NCI-H1436 (cell line): ENCODE measurements around the gene FLNC.

Source experiments
- DNase-seq: peaks from one replicate; lab custom pipeline; 2025; lab: John Stamatoyannopoulos, UW

FLNC gene, protein sequence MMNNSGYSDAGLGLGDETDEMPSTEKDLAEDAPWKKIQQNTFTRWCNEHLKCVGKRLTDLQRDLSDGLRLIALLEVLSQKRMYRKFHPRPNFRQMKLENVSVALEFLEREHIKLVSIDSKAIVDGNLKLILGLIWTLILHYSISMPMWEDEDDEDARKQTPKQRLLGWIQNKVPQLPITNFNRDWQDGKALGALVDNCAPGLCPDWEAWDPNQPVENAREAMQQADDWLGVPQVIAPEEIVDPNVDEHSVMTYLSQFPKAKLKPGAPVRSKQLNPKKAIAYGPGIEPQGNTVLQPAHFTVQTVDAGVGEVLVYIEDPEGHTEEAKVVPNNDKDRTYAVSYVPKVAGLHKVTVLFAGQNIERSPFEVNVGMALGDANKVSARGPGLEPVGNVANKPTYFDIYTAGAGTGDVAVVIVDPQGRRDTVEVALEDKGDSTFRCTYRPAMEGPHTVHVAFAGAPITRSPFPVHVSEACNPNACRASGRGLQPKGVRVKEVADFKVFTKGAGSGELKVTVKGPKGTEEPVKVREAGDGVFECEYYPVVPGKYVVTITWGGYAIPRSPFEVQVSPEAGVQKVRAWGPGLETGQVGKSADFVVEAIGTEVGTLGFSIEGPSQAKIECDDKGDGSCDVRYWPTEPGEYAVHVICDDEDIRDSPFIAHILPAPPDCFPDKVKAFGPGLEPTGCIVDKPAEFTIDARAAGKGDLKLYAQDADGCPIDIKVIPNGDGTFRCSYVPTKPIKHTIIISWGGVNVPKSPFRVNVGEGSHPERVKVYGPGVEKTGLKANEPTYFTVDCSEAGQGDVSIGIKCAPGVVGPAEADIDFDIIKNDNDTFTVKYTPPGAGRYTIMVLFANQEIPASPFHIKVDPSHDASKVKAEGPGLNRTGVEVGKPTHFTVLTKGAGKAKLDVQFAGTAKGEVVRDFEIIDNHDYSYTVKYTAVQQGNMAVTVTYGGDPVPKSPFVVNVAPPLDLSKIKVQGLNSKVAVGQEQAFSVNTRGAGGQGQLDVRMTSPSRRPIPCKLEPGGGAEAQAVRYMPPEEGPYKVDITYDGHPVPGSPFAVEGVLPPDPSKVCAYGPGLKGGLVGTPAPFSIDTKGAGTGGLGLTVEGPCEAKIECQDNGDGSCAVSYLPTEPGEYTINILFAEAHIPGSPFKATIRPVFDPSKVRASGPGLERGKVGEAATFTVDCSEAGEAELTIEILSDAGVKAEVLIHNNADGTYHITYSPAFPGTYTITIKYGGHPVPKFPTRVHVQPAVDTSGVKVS (N-terminal part only)

DNA sequence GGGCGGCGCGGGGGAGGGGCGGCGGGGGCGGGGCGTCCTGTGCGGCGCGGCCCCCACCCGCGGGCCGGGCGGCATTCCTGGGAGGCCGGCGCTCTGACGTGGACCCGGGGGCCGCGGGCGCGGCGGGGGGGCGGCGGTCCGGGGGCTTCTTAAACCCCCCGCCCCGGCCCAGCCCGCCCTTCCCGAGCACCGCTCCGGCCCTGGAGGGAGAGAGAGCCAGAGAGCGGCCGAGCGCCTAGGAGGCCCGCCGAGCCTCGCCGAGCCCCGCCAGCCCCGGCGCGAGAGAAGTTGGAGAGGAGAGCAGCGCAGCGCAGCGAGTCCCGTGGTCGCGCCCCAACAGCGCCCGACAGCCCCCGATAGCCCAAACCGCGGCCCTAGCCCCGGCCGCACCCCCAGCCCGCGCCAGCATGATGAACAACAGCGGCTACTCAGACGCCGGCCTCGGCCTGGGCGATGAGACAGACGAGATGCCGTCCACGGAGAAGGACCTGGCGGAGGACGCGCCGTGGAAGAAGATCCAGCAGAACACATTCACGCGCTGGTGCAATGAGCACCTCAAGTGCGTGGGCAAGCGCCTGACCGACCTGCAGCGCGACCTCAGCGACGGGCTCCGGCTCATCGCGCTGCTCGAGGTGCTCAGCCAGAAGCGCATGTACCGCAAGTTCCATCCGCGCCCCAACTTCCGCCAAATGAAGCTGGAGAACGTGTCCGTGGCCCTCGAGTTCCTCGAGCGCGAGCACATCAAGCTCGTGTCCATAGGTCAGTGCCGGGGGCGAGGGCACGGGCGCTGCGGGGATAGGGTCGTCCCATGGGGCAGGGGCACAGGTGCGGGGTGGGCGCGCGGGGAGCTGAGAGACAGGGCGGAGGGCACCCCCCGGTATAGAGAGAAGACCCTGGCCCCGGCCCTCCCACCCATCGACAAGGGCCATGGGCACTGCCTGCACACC lies at the start of gene FLNC:
FLNC (plus strand) TSS at position 176 of the 947 bp plus-strand sequence; CDS start at position 408, 232 bp downstream.
- no peak for DNase-seq

DNA sequence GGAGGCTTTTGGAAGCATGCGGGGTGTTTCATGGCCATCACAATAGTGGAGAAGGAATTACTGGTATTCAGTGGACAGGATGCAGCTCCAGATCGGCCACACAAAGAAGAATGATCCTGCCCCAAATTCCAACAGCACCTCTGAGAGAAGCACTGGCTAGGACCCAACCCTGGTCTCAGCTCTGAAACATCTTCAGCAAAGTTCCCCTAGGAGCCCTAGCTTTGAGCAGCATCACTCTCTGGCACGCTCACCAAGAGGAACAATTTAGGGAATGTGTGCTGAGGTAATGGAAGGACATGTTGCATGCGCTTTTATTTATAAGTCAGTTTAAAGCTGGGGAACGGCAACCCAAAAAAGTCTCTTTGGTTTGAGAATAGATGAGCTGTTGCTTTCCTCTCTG lies 49.1 kb upstream of the FLNC start:
- no peak for DNase-seq

DNA sequence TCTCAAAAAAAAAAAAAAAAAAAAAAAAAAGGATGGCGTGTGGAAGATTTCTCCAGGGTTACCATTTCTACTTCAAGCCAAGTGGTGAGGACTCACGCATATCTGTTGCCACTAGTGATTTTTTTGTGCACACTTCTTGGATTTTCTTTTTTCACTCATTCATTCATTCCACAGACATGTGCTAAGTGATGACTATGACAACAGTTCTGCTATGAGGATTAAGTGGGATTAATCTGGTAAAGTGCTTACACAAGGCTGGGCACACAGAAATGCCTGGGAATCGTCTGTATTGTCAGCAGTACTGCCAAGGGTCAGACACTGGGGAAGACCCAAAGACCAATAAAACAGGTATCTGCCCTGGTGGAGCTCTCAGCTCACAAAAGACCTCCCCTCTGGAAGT lies 48.4 kb upstream of the FLNC start:
- DNase-seq, result no peak

DNA sequence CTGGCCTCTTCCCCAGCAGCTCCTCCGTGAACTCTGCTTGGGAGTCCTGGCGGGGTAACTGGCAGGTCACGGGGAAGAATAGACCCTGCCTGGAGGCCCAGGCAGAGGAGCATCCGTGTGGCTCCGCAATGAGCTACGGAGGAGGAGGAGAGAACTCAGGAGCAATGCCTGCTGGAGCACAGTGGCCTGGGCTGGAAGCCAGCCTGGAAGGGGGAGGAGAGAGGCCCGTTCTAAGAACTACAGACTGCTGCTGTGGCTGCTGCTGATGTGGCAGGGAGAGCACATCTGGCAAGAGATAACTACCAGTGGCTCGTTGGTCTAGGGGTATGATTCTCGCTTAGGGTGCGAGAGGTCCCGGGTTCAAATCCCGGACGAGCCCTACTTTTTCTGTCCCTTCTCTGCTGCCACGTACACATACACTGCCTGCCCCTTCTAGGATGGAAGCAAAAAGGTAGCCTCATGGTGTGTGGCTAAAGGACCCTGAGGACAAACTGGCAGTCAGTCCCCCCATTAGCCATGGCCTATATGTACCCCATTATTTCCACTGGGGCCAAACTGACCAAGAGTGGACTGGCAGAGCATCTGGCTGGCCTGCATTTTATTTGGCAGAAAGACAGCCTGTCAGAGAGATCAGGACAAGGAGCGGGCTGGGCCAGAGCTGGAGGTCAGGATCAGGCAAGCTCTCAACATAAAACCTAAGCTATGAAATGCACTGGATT lies 46.9 kb upstream of the FLNC start:
- DNase-seq, result no peak

DNA sequence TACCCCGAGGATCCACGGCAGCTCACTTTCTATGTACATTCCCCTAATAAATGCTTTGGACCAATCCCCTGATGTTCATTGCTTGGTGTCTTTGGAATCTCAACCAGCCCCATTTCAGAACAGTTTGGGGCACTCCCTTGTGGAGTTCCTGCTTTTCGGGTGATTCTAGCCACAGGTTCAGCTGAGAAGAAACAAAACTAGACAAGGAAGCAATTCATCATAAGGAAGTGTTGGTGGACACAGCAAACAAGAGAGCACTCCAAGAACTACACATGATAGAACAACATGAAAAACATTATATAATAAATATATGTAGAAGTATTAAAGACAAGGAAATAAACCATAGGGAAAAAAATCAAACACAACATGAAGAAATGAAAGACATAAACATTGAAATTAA lies 44.5 kb upstream of the FLNC start:
- no peak for DNase-seq

DNA sequence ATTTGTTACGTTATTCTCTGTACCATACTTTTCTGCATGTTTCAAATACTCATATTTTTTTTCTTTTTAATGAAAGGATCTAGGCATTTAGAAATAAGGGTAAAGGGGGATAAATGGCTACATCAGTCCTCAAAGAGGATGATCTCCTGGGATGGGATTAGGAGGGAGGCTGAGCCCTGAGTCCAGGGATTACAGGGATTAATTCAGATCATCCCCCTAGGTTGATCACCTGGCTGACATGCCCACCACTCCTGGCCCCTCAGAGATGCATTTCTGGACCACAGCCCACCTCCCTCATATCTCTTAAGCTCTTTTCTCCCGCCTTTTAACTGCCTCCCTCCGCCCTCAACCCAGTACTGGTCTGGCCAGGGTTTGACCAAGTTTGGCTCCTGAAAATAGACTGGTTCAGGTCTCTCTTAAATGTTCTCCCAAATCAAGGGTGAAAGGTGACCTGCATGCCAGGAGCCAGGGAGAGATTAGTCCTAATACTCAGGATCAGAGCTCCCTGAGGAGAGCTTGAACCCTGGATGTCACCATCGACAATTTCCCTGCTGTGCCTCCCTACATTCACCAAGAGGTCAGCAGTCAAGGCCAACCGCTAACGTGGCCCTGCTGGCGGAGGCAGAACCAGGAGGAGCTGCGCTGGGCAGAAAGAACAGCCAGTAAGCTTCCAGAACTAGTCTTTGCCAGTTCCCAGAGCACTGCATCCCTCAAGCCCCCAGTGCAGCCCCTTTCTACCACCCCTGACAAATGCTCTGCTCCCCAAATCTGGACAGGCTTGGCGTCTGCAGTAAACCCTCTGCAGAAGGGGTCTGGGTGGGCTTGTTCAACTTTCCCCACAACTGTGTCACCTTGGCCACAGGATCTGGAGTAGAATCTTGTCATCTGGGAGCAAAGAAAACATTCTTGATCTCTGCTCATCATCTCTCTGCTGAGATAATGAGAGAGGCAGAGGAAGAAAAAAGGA lies 41.5 kb upstream of the FLNC start:
- DNase-seq, result no peak

DNA sequence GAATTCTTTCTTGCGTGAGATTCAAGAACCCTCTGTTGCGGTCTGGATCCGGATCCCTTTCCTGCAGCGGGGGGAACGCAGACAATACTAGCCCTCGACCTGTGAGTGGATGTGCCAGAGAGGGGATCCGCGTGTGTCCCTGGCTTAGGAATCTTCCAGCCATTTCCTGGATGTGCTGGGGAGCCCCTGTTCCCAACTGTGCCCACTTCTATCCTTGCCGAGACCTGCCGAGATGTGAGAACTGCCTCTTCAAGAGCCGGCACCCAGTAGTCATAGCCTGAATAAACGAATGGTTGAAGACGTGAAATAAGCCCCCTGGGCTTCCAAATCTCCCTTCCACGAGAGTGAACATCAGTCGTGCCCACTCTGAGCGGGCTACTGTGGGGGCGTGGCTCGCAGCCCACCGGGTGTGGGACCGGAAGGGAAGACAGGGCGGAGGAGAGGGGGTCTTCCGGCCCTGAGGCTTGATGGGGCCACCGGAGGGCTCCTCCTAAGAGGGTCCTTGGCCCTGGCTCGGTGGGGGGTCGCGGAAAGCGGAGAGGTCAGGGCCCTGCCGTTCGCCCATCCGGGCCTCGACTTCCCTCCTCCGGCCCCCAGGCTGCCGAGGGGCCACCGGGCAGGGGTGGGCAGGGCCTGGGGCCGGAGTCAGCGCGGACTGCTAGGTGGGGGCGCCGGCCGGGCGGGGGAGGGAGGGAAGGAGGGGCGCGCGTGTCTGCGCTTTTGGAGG lies 39.7 kb upstream of the FLNC start:
- DNase-seq, result no peak

DNA sequence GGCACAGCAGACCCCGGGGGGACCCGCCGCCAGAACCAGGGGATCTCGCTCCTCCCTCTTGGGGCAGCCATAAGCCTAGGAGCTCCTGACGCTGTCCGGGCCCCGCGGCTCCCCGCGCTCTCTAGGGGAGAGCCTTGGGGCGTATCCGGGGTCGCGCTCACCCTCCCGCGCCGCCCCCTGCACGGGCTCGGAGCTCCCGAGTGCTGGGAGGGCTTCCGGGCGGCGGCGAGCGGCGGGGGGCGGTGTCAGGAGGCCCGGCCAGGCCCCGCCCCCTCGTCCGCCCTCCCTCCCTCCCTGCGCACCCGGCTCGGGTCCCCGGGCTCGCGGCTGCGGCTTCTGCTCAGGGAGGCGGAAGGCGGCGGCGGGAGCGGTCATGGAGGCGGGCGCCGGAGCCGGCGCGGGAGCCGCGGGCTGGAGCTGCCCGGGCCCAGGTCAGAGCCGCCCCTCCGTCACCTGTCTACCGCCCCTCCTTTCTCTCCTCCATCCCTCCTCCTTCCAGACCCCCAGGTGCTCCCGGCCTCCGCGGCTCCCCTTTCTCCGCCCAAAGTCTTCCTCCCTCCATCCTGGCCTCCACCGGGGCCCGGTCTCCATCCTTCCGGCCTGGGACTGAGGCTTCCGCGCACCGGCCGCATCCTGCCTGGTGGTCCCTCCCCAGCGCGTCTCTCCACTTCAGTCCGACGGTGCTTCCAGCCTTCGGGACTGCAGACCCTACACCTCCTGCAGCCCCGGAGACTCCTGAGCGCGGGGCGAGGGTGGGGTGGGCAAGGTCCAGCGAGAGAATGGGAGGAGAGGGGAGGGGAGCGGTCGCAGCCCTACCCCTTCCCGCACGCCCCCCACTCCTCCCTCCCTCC lies 38.9 kb upstream of the FLNC start, which contains the start of gene CCDC136:
CCDC136 (plus strand) TSS at position 848 of the 851 bp plus-strand sequence. CDS start 444 bp downstream, outside the sequence.
- peak; percentile 62 for DNase-seq

DNA sequence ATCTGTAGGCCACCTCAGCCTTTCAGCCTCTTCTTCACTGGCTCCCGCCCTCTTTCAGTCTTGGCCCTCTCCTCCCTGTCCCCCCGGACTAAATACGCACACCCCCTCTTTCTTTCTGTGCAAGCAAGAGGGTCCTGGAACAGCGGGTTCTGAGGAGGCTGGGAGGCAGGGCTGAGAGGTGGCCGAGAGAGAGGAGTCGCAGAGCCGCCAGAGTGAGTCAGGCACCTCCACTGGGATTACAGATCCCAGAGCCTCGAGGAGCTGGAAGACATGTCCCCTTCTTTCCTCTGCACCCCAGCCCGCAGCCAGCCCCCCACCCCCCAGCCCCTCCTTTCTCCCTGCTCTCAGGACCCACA lies 38.3 kb upstream of the FLNC start:
- no peak for DNase-seq

DNA sequence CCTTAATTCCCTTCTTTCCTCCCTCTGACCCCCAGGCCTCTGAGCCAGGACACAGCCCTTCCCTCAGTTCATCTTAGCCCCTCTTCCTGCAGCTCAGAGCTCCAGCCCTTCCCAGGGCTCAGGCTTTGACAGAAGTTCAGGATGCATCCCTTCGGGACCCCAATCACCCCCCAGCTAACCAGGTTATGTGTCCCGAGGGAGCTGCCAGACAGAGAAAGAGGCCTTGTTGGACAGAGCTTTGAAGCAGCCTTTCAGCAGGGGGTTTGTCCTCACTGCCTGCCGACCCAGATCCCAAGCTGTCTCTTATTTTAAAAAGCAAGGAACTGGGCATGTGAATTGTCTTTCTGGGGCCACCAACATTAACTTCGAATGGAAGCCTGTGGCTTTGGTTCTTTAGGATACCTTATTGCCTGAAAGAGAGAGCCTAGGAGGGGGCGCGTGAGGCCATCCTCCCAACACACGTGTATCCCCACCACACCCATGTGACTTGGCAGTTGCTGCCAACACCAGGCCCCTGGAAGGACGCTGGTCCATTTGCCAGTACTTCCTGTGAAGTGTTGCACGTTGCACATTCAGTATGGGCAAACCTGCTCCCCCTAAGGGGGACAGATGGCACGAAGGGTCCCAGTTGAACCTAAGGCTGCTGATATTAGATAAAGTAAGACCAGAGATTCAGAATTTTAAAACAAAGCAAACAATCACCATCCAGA lies 37.6 kb upstream of the FLNC start:
- no peak for DNase-seq

DNA sequence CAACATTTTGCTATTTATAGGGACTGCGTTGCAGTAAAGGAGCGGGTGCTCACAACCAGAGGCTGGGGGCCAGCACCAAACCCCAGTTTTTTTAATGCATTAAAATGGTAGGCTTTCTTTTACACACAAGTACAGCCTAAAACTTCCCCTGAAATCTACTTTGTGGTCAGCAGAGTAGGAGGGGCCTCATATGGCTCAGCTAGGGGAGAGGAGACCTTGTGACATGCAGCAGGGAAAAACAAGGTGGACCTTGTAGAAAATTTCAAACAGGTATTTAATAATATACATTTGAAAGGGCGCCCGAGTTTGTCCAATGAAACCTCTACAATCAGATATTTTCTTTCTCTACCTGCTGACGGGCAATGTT lies 37.0 kb upstream of the FLNC start:
- DNase-seq, result no peak

DNA sequence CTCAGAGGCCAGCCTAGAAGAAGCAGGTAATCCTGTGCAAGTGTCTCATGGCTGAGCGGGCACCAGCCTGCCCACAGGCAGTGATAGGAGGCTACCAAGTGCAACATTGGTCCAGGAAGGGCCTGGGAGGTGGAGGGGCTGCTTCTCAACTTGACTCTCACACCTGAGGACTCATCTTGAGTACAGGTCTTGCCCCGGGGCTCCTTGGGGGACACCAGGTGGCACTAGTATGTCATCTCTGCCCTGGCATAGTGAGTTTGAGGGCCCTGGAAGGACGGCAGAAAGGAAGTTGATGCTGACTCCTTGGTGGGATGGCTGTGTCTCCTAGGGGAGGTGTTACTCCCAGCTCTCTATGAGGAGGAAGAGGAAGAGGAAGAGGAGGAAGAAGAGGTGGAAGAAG lies 36.2 kb upstream of the FLNC start:
- no peak for DNase-seq

DNA sequence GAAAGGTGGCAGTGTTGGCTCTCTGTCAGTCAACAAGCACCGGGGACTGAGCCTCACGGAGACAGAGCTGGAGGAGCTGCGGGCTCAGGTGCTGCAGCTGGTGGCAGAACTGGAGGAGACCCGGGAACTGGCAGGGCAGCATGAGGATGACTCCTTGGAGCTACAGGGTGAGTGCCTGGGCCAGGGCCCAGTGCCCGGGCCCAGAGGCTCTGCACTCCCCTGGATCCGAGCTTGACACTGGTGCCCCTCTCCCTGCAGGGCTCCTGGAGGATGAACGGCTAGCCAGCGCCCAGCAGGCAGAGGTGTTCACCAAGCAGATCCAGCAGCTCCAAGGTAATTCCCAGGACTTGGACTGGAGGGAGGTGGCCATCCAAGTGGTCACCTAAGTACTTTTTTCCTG lies 35.8 kb upstream of the FLNC start:
- no peak for DNase-seq

DNA sequence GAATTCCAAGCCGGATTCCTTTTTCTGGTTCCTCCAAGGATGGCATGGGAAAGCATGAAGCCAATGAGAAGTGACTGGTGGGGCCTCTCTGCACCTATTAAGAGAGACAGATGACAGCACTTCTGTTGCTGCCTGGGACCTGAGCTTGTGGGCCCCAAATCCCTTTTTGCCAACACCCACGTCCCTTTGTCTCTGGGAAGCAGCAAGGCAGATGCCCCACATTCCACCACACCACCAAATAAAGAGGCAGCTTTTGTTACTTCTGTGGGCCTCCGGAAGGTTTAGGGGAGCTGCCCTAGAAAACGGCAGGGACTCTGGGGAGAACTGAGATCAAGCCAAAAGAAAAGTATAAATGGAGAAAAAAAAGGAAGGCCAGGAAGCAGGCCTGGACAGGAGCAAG lies 35.1 kb upstream of the FLNC start:
- DNase-seq, result no peak

DNA sequence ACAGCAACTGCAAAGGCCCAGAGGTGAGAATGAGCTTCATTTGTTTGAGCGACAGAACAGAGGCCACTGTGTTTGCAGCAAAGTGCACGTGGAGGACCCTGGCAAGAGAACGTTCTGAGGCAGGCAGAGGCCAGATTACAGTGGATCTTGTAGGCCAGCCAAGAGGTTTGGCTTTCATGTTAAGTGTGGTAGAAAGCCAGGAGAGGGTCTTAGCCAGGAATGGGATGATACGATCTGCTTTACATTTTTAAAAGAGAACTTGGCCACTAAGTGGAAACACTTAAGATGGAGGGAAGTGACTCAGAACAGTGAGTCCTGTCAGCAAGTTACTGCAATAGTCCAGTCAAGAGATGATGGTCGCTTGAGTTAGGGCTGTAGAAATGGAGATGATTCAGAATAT lies 33.9 kb upstream of the FLNC start:
- no peak for DNase-seq

DNA sequence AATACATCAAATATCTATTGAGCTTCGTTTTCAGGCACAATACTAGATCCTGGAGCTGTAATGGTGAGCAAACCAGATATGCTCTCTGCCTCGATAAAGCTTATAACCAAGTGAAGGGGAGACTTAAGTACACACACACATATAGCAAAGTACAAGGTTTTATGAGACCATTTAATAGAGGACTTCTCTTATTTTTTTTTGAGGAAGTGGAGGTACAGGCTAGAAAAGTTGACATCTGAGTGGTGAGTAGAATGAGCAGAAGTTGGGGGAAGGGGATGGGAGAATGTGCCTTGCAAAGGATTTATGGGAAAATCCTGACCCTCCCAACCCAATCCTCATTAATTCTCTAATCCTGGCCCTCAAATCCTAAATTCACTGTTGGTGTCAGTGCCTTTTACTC lies 30.8 kb upstream of the FLNC start:
- no peak for DNase-seq

DNA sequence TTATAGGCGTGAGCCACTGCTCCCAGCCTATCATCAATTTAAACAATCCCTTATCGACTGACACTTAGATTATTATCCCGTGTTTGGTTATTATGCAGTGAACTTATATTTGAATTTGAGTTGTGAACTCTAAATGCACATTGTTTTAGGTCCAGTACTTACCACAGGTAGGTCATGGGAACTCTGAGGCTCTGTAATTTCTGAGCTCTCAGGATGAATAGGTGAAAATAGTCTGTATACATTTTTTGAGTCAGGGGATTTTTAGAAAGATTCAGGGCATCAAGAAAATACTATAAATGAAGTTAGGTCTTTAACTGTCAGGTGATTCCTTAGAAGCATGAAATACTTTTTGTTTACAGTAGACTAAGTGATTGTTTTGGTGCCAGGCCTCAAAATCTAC lies 29.6 kb upstream of the FLNC start:
- DNase-seq, result no peak
